GM19452 (cell line): Measurements from ENCODE around the gene PHLDA2.

ENCODE experiments used
- ATAC-seq: cut with Tn5 transposase; IDR thresholded peaks from one replicate; pipeline ENCODE4 v1.9.1; 2021; ENCODE audit not compliant: unreplicated experiment

The PHLDA2 gene

DNA sequence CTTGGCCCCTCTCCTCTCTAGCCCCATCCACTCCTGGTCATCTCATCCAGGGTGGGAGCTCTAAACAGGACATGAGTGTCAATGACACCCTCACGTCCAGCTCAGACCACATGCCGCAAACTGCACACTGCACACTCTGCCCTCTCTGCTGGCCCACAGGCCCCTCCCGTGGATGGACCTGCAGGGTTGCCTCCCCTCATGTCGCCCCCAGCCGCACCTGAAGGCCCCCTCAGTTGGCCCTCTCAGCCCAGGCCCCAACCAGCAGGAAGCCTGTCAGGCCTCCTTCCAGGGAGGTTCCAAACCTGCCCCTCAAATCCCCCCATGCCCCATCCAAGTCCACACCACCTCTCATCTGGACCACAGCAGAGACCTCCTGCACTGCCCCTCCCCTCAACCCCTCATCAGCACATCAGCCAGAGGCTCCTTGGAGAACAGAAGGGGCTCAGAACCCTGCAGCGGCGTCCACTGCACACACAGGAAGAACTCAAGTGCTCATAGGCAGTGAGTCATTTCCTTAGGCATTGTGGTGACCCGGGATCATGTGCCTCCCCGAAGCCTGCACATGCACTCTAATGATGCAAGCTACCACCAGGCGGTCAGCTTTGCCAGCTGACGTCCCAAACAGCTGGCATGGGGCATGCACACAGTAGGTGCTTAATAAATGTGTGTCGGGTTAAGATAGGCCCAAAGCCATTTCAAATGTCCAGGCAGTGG is 30.7 kb downstream of the PHLDA2 start:
- ATAC-seq = no peak

DNA sequence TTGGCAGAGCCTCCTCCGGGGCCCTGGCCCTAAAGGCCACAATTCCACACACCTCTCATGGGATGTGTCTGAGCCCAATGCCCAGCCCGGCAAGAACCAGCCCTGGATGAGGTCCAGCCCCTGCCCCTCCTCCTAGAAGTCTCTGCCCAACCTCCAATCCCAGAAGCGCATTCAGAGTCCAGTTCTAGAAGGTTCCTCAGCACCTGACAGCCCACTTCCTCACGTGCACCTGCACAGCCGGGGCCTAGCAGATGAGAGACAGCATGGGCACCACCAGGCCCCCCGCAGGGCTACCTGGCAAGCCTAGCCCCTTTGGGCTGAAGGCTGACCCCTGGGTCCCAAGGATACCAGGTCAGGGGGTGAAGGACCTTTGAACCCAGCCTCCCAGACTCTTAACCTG is 32.2 kb downstream of the PHLDA2 start:
- ATAC-seq = no peak

DNA sequence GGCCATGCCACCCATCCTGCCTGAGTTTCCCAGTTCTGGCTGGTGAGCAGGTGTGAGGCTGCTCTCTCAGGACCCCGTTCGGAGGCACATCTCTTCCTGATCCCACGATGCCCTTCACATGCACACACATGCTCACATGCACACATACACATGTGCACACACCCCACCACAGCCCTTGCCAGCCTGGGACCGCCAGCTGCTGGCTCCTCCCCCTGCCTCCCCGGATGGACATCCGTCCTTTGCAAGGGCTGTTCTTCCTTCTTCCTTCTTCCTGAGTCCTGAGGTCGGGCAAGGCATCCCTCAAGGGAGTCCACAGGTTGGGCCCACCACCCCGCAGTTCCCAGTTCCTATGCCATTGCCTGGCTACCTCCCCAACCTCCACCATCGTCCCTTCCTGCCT is 33.2 kb downstream of the PHLDA2 start:
- ATAC-seq = no peak

DNA sequence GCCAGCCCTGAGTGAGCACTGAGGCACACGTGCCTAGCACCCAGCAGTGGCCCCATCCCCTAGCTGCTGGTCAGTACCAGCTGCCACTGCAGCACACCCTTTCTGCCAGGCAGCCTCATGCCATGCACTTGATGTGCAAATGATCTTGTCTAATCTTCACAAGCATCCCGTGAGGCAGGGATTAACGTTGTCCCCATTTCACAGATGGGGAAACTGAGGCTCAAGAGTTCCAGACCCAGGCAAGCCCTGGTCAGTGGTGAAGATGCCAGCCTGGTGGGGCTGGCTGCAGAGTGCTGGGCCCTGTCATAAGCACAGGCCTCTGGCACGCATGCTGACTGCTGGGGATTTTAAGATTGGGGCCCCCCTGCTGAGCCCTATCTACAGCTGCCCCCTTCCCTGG is 35.3 kb downstream of the PHLDA2 start:
- no peak for ATAC-seq

DNA sequence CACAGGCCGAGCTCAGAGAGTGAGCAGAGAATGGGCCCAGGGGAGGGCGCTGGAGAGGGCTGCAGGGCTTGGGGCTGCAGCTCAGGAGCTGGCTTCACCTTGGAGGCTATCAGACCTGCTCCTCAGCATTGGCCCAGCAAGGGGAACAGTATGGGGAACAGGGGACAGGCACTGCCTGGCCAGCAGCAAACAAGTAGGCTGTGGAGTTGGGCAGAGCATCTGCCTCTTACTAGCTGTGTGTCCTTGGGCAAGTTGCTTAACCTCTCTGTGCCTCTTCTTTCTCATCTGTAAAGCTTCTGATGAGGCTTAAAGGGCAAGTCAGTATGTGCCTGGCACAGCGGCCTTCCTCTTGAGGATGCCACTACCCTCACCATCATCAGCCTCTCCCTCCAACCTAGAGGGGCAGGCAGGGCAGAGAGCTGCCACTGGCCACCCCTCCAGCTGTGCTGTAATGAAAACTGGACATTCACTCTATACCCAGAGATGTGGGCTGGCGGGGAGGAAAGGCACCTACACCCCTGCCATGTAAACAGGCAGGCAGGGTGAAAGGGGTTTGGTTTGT is 36.2 kb downstream of the PHLDA2 start:
- ATAC-seq = no peak

DNA sequence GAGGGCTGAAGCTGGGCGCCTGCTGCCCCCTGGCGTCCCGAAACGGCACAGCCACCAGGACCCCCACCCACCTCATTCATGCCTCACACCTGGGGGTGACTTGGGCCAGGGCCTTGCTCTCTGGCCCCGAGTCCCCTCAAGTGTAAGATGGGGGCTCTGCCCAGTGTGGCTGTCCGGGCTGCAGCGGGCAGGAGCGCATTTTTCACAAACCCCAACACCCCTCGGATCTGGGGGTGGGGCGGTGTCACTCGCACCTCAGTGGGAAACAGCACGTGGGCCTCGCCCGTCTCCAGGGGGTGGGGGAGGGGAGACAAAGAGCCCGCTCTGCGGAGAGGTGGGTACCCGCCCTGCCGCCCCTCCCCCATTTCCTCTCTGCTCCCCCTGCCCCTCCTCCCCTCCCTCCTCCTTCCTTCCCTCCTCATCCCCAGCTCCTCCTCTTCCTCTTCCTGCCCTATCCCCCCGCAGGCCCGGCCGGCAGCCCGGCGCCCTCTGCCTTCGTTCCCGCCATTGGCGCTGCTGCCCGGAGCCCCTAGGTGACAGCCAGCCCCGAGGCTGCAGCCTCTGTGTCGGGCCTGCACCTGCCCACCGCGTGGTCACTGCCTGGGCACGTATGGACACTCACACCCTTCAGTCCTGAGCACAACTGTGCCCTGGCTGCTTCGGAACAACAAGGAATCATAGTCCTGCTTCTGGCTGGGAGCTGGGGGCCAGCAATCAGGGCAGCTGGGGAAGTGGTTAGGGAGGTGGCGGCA is 36.8 kb downstream of the PHLDA2 start:
- peak; percentile 55 for ATAC-seq

DNA sequence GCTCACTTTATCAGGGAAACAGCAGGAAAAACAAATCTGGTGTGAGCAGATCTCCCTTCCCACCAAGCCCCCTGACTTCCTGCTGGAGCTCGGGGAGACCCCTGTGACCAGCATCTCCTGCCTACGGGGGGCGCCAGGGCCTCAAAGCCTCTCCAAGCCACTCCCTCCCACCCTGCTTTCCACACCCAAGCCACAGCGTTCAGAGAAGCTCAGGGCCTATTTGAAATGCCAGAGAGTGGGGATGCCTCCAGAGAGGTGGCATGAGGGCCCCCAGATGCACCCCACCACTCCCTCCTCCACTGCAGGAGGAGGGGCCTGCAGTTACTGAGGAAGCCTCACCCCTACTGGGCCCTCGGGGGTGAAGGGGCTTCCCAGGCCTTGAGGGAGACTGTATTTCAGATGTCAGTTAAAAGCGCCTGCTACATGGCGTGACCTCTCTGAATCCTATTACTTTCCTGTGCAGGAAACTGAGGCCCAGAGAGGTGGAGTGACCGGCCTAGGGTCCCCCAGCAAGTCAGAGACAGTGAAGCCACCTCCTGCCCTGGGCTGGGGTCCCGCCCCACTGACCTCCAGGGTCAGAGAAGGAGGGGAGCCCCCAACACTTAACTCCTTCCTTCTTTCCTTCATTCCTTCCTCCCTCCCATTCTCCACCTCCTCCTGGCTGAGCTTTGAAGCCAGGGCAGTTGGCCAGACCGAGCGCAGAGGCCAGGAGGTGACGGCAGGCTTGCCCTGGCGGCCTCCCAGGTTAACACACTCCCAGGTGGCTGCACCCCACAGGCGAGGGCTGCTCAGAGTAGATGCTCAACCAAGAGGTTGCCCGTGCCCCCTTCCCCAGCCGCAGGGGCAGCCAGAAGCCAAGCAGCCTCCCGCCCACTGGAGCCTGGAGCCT is 37.6 kb downstream of the PHLDA2 start:
- ATAC-seq = no peak

DNA sequence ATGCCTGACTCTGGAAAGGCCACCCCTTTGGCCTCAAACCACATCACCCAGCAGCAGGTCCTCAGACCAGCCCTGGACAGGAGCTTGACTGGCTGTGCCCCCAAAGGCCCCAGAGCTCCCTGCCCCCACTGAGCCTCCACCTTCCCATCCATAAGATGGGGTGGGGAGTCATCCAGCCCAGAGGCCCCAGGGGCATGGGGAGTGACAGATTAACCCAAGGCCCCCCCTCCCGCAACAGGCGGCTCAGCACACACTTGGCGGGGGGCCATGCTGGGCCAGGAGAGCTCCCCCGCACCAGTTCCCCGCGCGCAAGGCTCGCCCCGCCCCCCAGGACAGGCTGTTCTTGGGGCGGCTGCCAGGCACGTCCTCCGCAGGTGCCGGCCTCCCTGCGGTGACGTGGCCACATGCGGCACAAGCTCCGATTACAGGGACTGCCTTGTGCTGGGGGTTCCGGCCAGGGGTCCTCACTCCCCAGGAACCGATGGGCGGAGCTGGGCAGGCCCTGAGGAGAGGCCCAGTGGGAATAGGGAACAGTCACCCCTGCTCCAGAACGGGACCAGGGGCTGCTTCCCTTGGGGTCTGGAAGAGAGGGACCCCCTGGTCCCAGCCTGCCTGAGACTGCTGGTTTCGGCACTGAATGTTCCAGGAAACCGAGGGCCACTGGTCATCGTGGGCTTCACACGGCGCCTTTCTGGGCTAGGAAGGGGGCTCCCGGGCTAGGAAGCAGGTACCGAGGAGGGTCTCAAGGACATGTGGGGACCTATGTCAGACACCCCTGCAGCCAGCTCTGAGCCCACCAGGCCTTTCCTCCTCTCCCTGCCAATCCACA is 38.5 kb downstream of the PHLDA2 start:
- ATAC-seq = no peak

DNA sequence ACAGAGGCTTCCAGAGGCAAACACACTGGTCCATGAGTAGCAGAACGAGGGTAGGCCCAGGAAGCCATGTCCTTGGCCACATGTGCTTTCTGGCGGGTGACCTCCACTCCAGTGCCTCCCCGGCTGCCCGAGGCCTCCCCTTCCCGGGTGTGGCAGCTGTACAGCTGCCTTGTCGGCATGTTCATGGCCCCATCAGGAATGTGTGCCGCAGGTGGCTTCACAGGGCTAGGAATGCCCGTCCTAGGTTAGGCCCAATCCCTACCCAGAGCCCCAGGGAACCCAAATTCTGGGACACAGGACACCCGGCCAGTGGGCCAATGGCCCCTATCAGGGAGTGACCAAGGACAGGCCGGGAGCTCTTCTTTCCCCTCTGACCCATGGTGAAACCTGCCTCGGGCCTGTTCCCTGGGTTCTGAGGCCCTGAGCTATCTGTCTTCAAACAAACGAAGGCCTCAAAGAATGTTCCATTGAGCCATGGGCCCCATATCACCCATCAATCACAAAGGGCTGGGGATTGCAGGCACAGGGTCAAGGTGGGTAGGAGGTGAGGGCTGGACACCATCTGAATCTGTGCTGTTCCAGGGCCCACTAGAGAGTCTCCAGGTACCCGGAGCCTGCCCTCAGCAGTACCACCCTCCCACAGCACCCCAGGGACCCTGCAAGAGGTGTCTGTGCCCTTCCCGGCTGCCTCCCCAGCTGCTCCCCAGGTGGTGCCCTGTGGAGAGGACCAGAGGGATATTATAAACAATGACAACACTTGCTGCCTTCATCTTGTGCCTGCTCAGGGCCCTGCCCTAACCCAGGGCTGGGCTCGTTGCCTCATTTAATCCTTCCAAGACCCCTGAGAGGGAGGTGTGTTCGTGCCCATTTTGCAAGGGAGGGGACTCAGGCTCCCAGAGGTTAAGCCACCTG is 39.6 kb downstream of the PHLDA2 start:
- no peak for ATAC-seq

DNA sequence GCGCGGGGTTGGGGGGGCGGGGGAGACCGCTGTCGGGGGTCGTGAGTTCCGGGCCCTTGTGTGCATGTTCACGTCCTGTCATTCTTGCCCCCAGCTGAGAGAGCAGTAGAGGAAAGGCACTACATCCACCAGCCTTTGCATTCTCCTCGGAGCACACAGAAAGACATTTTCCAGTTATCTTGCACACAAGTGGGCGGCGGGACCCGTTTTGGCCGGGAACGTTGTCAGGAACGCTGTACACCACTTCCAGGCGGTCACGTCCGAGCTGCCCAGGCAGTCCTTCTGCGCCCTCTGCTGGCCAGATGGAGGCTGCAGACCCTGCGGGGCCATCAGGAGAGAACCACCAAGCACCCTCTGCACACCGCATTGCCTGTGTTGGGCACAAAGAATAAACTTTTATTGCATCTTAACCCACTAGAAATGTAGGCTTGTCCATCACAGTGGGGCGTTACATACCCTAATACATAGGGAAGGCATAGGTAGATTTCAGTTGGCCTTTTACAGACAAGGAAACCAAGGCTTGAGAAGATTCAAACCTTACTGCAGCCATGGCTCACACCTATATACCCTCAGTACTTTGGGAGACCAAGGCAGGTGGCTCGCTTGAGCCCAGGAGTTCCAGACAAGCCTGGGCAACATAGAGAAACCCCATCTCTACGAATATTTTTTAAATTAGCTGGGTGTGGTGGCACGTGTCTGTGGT is 40.8 kb downstream of the PHLDA2 start:
- ATAC-seq = no peak

DNA sequence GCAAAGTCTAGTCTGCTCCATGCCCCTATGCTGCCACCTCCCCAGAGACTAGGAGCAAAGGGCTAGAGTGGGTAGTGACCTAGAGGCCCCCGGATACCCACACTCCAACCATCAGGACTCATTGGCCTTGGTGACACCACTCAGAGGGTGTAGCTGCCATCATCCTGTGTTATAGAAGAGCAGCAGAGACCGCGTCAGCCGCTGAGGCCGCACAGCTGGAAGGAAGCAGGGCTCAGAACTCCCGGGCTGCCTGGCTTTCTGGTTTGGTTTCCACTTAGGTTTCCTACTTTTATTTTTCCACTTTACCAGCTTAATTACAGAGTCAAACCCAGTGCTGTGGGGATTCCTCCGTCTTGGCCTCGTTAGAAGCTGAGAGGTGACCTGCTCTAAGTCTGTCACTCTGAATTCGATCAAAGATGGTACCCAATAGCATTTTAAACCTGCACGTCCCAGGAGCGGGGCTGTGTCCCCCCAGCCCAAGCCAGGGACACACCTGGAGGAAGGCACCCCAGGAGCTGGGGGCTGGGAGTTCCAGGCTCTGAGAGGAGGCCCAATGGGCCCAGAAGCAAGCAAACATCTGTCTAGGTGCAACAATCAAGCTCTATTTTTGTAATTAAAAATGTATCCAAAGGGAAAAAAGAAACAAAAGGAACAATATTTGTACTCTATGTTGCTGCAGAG is 41.6 kb downstream of the PHLDA2 start:
- no peak for ATAC-seq

DNA sequence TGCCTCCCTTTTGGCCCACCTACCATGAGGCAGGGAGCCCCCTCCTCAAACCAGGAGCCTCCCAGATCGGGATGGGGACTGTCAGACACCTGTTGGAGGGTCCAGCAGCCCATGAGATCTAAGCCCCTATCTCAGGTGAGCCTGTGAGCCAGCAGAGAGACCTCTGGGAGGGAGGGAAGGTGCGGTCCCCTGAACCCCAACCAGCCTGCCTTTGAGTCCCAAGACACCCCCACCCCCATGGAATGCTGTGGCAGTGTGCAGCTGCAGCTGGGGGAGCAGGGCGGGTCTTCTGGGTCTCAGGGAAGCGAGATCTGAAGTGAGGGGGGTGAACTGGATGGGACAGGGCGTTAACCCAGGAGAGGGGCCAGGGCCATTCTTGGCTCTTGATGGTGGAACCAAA is 42.3 kb downstream of the PHLDA2 start:
- ATAC-seq = no peak

DNA sequence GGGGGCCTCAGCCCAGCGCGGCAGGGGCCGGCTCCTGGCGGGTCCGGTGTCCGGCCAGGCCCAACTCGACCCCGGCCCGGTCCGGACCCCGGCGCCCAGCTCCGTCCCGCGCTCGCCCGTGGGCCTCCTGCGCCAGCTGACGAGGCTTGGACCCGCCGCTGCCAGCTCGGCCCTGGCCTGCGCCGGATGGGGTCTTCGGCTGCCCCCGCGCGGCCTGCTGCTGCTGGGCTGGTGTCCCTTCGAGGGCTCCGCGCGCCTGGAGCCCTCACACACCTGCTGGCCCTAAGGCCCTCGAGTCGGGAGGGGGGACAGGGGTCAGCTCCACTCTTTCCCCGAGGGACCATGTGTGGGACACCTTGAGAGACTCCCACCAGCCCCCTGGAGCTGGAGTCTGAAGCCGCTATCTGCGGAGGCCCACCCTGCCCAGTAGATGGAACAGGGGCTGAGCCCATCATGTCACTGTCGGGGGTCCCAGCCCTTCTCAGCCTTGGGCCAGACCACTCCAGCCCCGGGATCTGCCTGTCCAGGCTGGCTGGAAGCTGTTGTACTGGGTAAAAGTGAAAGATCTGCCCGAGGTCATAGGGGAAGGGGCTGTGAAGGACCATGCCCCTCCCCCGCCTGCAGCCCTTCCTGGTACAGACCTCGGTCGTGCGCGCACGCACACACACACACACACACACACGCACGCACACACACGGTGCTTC is 42.9 kb downstream of the PHLDA2 start:
- ATAC-seq = peak; percentile 18

DNA sequence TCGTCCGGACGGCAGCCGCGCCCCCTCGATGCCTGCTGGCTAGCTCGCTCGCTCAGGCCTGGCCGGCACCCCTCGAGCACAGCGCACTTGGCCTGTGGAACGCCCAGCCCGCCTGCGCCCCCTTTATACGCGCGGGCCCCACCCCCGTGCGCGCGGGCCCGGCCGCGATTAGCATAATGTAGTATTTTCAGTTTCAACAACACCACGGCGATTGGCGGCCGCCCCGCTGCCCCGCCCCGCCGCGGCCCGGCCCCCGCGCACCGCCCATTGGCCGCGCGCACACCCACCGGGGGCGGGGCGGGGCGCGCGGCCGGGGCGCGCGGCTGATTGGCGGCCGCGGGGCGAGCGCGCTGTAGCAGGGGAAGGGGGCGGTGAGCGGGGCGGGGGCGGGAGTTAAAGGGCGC is 43.5 kb downstream of the PHLDA2 start, which contains the start of gene CDKN1C:
Gene CDKN1C, minus strand, starts transcription at position 98 of the 404 bp plus-strand sequence. CDS start 319 bp downstream, outside the sequence.
- ATAC-seq = peak; percentile 81

DNA sequence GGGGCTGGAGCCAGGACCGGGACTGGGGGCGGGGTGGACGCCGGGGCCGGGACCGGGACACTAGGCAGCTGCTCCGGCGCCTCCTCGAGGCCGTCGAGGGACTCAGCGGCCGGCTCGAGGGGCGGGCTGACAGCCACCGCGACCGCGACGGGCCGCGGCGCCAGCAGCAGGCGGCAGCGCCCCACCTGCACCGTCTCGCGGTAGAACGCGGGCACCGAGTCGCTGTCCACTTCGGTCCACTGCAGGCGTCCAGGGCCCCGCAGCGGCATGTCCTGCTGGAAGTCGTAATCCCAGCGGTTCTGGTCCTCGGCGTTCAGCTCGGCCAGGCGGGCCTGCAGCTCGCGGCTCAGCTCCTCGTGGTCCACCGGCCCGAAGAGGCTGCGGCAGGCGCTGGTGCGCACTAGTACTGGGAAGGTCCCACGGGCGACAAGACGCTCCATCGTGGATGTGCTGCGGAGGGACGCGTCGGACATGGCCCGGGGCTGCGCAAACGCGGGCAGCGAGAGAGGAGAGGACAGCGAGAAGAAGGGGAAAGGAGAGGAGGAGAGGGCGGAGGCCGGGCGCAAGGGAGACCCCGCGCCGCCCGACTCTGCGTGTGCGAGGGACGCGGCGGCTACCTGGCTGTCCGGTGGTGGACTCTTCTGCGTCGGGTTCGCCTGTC is 44.1 kb downstream of the PHLDA2 start:
- ATAC-seq = no peak

DNA sequence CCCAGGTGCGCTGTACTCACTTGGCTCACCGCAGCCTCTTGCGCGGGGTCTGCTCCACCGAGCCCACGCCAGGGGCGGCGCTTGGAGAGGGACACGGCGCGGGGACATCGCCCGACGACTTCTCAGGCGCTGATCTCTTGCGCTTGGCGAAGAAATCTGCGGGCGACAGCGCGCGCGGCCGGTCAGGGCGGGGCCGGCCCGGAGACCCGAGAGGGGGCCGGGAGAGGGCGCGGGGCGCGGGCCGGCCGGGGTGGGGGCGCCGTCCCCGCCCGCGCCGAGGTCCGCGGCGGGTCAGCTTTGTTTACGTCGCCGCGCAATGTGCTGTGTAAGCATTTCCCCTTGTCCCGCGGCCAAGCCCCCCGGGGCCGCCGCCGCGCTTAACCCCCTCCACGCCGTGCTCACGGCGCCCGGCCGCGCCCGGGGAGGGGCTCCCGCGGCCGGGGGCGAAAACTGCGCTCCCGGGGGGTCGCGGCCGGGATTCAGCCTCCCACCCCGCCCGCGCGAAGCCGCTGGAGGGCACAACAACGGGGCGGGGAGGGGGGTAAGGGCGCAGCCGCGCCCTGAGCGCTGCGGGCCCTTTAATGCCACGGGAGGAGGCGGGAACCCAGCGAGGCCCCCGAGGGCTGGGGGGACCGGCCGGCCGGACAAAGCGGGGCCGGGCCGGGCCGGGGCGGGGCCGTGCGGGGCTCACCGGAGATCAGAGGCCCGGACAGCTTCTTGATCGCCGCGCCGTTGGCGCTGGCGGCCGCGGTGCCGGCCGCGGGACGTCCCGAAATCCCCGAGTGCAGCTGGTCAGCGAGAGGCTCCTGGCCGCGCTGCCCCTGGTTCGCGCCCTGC is 45.0 kb downstream of the PHLDA2 start:
- no peak for ATAC-seq
